SK-N-SH treated with all-trans-retinoic acid at 6 μM for 48 hours (cell line): Measurements from ENCODE around the gene OGFOD3.

Experiments used
- ARNTL ChIP-seq: fragments of 450-650 bp; formaldehyde crosslinking; IDR thresholded peaks from 2 replicates; pipeline ENCODE4 v1.5.0; 2020; ENCODE audit warnings: low read depth, mild to moderate bottlenecking, moderate library complexity, borderline replicate concordance
- BACH2 ChIP-seq: fragments of 250-450 bp; sonication (Bioruptor Pico); IDR thresholded peaks from 2 replicates; pipeline ENCODE4 v1.9.0; 2021; ENCODE audit warnings: mild to moderate bottlenecking, borderline replicate concordance
- CREB5 ChIP-seq: fragments of 250-450 bp; sonication (Bioruptor Pico); IDR thresholded peaks from 2 replicates; pipeline ENCODE4 v1.5.1; 2020; ENCODE audit warnings: low read depth, mild to moderate bottlenecking, moderate library complexity
- CSDC2 ChIP-seq: fragments of 250-450 bp; sonication (Bioruptor Pico); IDR thresholded peaks from 2 replicates; pipeline ENCODE4 v1.5.0; 2020; ENCODE audit warnings: mild to moderate bottlenecking, moderate library complexity
- CSRNP3 ChIP-seq: fragments of 250-450 bp; sonication (Bioruptor Pico); IDR thresholded peaks from 2 replicates; pipeline ENCODE4 v1.5.1; 2021; ENCODE audit warnings: mild to moderate bottlenecking, moderate library complexity
- ESRRG ChIP-seq: fragments of 250-450 bp; sonication (Bioruptor Pico); IDR thresholded peaks from 2 replicates; pipeline ENCODE4 v1.6.1; 2021; ENCODE audit warnings: mild to moderate bottlenecking
- GLIS3 ChIP-seq: fragments of 250-450 bp; sonication (Bioruptor Pico); IDR thresholded peaks from 2 replicates; pipeline ENCODE4 v1.5.0; 2020; ENCODE audit warnings: mild to moderate bottlenecking, moderate library complexity
- ISL1 ChIP-seq: fragments of 250-450 bp; sonication (Bioruptor Pico); IDR thresholded peaks from 2 replicates; pipeline ENCODE4 v2.1.2; 2022; ENCODE audit warnings: mild to moderate bottlenecking, moderate library complexity
- OSR1 ChIP-seq: fragments of 250-450 bp; sonication (Bioruptor Pico); IDR thresholded peaks from 2 replicates; pipeline ENCODE4 v1.8.0; 2022; ENCODE audit warnings: moderate library complexity, mild to moderate bottlenecking, inconsistent platforms
- PATZ1 ChIP-seq: fragments of 250-450 bp; sonication (Bioruptor Pico); IDR thresholded peaks from 2 replicates; pipeline ENCODE4 v1.8.0; 2020; ENCODE audit warnings: mild to moderate bottlenecking, moderate library complexity, borderline replicate concordance
- POU6F1 ChIP-seq: fragments of 250-450 bp; sonication (Bioruptor Pico); IDR thresholded peaks from 2 replicates; pipeline ENCODE4 v1.8.0; 2021; ENCODE audit warnings: low read depth, mild to moderate bottlenecking, moderate library complexity, borderline replicate concordance
- TOX ChIP-seq: fragments of 250-450 bp; sonication (Bioruptor Pico); IDR thresholded peaks from 2 replicates; pipeline ENCODE4 v1.8.0; 2021; ENCODE audit warnings: mild to moderate bottlenecking, moderate library complexity, borderline replicate concordance
- ZC3H10 ChIP-seq: fragments of 250-450 bp; sonication (Bioruptor Pico); IDR thresholded peaks from 2 replicates; pipeline ENCODE4 v1.5.1; 2021; ENCODE audit warnings: mild to moderate bottlenecking, moderate library complexity

- TF ChIP-seq CREB5 (CRISPR knock-in tag) (no peak), ESRRG (CRISPR knock-in tag) (no peak), ARNTL (no peak), TOX (CRISPR knock-in tag) (no peak), OSR1 (no peak), BACH2 (CRISPR knock-in tag) (no peak), ISL1 (CRISPR knock-in tag) (no peak), ZC3H10 (CRISPR knock-in tag) (no peak), POU6F1 (no peak), GLIS3 (no peak), CSDC2 (CRISPR knock-in tag) (no peak), CSRNP3 (CRISPR knock-in tag) (no peak), PATZ1 (CRISPR knock-in tag) (no peak)
Observed at GRCh38 chr17:82441691-82442487, 23.5 kb upstream of the OGFOD3 start.
